Stimulated activated naive CD8-positive, alpha-beta T cell treated with anti-CD3 and anti-CD28 coated beads, Interleukin-15, Interleukin-2, amounts not matched to agents 100 U/mL and 50 U/mL, for 24 hours (primary cell): ENCODE results near the gene THEM4.

Experiments
- ATAC-seq: fragments of 150-1000 bp; cut with Tn5 transposase; one replicate; pipeline ENCODE4 v1.10.0; 2021
- DNase-seq: peaks from one replicate; pipeline ENCODE4 v3.0.0; 2021

Gene THEM4

DNA sequence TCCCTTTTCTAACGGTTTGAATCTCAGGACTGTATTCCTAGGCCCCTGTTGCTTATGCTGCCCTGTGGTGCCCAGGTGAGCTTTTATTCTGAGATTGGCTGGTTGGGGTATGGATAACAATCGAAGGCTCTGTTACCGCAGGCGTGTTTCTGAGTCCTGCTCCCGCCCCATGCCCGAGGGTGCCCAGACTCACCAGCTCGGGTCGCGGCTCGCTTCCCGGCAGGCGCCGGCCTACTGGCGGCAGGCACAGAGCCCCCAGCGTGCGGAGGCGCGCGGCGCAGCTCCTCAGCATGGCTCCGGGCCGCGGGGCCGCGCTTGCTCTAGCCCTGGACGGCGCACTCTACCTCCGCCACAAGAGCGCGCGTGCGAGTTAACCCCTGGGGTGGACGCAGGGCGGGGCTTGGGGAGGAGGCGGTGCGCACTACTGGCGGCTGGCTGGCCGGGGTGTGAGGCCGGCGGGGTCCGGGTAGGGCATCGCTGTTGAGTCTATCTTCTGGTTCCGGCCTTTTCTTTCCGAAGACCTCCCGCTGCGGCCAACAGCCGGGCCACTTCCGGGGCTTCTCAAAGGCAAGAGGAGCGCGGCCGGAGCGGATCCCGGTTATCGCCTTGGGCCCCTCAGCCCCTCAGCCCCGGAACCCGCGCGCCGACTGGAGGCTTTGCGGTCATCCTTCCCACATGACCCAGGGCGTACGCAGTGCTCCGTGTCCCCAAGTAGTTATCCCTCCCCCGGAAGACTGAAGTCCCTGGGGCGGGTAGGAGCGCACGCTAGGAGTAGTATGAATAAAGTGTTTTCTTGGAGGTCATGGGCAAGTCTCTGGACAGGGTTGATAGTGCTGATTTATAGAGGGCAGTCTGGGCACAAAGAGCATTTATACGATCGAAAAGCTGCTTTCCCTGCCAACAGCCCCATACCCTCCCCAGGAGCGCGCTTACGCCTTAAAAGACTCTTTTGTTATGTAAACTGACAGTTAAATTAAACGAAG is at the start of gene THEM4:
TSS of gene THEM4 (minus strand) at position 345 of the 983 bp plus-strand sequence. CDS start at position 292, 53 bp downstream.
- ATAC-seq = peak; percentile 97
- DNase-seq = peak; percentile 99

- no peak for ATAC-seq
- DNase-seq = no peak
These were observed 49.6 kb upstream of the THEM4 start for GRCh38 chr1:151958959-151959358.

DNA sequence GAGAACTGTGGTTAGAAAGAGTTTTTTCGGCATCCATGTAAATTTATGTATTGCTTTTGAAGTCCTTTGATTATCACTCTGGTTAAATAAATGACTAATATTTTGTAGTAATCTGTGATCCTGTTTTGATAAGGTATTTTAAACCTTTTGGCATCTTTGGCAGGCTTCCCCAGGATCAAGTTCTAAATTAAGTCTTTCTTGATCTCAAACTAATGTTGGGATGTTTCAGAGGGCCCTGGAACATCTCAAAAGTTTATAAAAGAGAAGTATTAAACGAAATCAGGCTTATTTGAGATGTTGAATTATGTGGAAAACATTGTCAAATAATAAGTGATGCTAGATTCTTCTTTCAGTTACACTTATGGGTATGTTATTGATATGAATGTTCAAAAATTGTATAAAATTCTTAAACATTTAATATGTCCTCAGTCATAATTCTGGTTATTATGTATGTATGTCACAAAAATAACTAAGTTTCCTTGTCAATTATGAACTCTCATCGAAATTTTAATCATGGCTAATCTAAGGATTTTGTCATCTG is 47.7 kb upstream of the THEM4 start:
- ATAC-seq (no peak), DNase-seq (no peak)

GRCh38 chr1:151953409-151954094 is 44.2 kb upstream of the THEM4 start:
- DNase-seq = no peak
- no peak for ATAC-seq

- ATAC-seq = no peak
- DNase-seq = no peak
These were observed 43.5 kb upstream of the THEM4 start for GRCh38 chr1:151952811-151953210.

GRCh38 chr1:151949371-151950193 is 40.3 kb upstream of the THEM4 start:
- no peak for DNase-seq
- no peak for ATAC-seq

GRCh38 chr1:151948506-151948905 is 39.2 kb upstream of the THEM4 start:
- DNase-seq (no peak), ATAC-seq (no peak)

- DNase-seq (no peak), ATAC-seq (no peak)
These were observed 37.8 kb upstream of the THEM4 start for GRCh38 chr1:151947140-151947539.

- peak; percentile 77 for ATAC-seq
- DNase-seq = peak; percentile 83
These were observed 36.7 kb upstream of the THEM4 start for GRCh38 chr1:151945725-151946722.

DNA sequence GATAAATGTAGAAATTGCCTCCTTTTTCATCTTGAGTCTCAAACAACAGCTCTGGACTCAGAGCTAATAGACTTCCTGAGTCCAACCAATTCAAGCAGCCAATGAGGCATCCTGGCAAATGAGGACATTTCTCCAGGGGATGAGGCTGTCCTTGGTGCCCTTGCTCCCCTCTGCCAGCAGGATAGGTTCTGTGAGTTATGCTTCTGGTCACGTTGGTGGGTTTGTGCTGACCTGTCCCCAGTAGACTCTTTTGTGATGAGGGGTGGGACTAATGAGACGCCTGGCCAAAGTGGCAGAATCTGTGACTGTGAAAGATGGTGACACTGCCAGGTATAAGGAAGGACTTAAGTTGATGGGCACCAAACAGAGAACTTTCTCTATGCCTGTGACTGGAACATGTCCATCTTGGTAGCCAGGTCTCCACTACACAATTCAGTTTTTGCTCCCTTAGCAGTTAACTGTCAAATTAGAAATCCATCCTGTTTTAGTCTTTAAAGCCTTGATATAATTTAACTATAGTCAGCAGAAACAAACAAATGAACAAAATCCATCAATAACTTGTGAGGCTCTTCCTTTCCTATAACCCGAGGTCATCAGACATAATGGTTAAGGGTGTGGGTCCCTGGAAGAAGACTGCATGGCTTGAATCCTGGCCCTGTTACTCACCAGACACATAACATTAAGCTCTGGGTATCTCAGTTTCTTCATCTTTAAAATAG is 35.7 kb upstream of the THEM4 start:
- DNase-seq (no peak), ATAC-seq (no peak)

DNA sequence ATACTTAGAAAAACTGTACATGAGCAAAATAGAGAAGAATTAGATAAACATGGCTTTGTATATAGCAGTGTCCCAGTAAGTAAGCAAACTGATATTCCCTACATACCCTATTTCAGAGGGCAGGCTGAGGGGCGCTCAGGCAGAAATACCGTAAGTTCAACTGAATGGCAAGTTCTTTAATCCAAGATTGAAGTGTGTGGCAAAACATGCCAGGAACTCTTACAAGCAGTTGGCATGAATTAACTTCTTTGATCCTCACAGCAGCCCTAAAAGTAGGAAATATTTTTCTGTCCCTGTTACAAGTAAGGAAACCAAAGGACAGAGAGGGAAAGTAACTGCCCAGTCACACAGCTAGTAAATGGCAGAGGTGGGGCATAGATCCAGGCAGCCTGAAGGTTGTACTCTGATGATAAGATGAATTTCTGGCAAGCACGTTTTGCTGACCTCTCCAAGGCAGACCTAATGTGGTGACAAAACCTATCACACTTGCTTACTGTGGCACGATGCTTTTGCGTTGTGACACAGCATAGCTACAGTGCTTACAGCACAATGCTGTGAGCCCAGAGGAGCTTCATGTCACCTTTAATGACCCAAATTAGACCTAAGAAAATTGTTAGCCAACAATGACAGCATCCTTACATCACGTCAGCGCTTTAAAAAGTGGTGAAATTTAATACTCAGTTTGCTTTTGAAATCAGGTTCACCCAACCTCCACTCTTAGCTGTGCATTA is 35.0 kb upstream of the THEM4 start:
- DNase-seq (no peak), ATAC-seq (no peak)

- ATAC-seq (no peak), DNase-seq (no peak)
These were observed 34.3 kb upstream of the THEM4 start for GRCh38 chr1:151943591-151943990.

DNA sequence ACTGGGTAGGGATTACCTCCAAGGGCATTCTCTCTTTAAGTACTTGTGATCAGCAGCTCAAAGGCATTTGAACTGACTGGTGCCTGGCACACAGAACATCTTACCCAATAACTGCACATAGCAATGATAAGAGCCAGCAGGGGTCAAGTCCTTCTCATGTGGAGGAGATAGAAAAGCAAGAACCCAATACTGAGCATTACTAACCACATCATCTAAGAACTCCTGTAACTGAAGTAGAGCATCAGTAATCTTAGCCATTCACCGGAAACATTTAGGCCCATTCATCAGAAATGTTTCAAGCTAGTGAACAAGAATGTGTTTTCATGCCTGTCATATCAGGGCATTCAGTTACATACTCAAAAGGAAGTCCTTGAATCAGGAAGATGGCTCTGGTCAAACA is 33.6 kb upstream of the THEM4 start:
- ATAC-seq = no peak
- no peak for DNase-seq

GRCh38 chr1:151940541-151940940 is 31.2 kb upstream of the THEM4 start:
- DNase-seq (no peak), ATAC-seq (no peak)

DNA sequence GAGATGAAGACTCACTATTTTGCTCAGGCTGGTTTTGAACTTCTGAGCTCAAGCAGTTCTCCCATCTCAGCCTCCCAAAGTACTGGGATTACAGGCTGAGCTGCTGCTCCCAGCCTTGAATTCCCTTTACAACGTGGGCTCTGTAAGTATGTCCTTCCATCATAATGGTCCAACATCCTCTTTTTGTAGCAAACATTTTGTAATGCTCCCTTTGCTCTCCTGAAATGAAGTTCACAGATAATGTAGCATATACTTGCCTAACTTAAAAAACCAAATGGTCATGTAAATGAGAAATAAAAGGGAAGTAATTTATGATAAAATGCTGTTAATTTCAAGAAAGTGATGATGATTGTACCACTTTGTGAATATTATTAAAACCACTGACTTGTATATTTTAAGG is 30.5 kb upstream of the THEM4 start:
- ATAC-seq (no peak), DNase-seq (no peak)

GRCh38 chr1:151939141-151939540 is 29.8 kb upstream of the THEM4 start:
- DNase-seq (no peak), ATAC-seq (no peak)

DNA sequence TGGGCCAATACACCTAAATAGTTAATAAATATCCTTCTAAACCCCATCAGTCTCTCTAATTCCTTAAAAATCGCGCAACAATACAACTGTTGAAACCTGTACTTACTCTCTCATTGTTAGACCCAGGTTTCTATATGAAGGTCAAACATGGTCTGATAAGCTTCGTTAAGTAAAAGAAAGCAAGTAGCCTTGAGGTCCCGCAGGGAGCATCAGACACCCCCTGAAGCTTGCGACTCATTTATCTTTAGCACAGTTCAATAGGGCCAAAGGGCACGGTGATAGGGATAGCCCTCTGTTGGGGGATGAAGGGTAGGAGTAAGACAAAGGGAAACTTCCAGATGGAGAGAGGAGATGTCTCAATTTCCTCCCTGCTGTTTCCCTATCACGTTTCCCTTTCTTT is 27.3 kb upstream of the THEM4 start:
- DNase-seq (no peak), ATAC-seq (no peak)

- ATAC-seq (no peak), DNase-seq (no peak)
These were observed 26.7 kb upstream of the THEM4 start for GRCh38 chr1:151935894-151936602.

DNA sequence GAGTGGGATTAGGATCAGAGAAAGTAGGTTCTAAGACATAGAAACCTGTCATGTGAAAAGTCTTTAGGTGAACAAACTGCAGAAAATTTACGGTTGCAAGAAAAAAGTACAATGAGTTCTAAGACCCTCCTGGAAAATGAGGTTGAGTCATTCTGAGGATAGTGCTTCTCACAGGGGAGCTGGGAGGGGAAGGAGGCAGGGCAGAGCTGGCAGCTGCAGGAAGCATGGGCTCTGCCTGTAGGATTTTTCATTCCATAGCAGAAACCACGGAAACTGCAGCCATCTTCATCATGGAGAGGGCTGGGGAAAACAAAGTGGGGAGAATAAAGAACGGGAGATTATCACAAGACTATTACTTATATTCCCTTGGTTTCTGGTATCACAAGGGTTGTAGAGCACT is 25.8 kb upstream of the THEM4 start:
- DNase-seq (no peak), ATAC-seq (no peak)
